HEK293 (cell line): ENCODE results near the gene NUB1.

Source experiments
- FEZF1 ChIP-seq: fragments of 450-650 bp; formaldehyde crosslinking; IDR thresholded peaks from 2 replicates; pipeline ENCODE4 v1.5.1; 2016; ENCODE audit warnings: missing biosample characterization, missing genetic modification characterization
- YY1 ChIP-seq: fragments of 450-650 bp; formaldehyde crosslinking; IDR thresholded peaks from 2 replicates; pipeline ENCODE4 v1.5.1; 2018; ENCODE audit warnings: missing biosample characterization, missing genetic modification characterization
- ZNF19 ChIP-seq: fragments of 450-650 bp; formaldehyde crosslinking; IDR thresholded peaks from 2 replicates; pipeline ENCODE4; 2016; ENCODE audit warnings: missing biosample characterization, missing genetic modification characterization, low read depth
- ZNF292 ChIP-seq: fragments of 450-650 bp; formaldehyde crosslinking; IDR thresholded peaks from 2 replicates; pipeline ENCODE4 v1.5.1; 2016; ENCODE audit warnings: low read depth, missing biosample characterization, missing genetic modification characterization, borderline replicate concordance
- ZNF350 ChIP-seq: fragments of 450-650 bp; formaldehyde crosslinking; IDR thresholded peaks from 2 replicates; pipeline ENCODE4 v1.5.0; 2017; ENCODE audit warnings: missing biosample characterization, mild to moderate bottlenecking, missing genetic modification characterization
- ZNF521 ChIP-seq: fragments of 450-650 bp; formaldehyde crosslinking; IDR thresholded peaks from 2 replicates; pipeline ENCODE4 v1.5.1; 2017; ENCODE audit warnings: missing biosample characterization, mild to moderate bottlenecking, missing genetic modification characterization
- TF ChIP-seq, protein P1 (sequence below): fragments of 450-650 bp; formaldehyde crosslinking; IDR thresholded peaks from 2 replicates; pipeline ENCODE4 v1.5.1; 2016; ENCODE audit warnings: missing biosample characterization, missing genetic modification characterization
- TF ChIP-seq, protein P2 (sequence below): fragments of 450-650 bp; formaldehyde crosslinking; IDR thresholded peaks from 2 replicates; pipeline ENCODE4 v1.5.1; 2016; ENCODE audit warnings: missing biosample characterization, missing genetic modification characterization
- TF ChIP-seq, protein P3 (sequence below): fragments of 450-650 bp; formaldehyde crosslinking; IDR thresholded peaks from 2 replicates; pipeline ENCODE4 v1.5.1; 2016; ENCODE audit warnings: missing biosample characterization, missing genetic modification characterization
- TF ChIP-seq, protein P4 (sequence below): fragments of 450-650 bp; formaldehyde crosslinking; IDR thresholded peaks from 2 replicates; pipeline ENCODE4 v1.5.1; 2016; ENCODE audit warnings: missing biosample characterization, missing genetic modification characterization
- TF ChIP-seq, protein P5 (sequence below): fragments of 450-650 bp; formaldehyde crosslinking; IDR thresholded peaks from 2 replicates; pipeline ENCODE4 v1.5.1; 2016; ENCODE audit warnings: missing biosample characterization, missing genetic modification characterization
- TF ChIP-seq, protein P6 (sequence below): fragments of 450-650 bp; formaldehyde crosslinking; IDR thresholded peaks from 2 replicates; pipeline ENCODE4 v1.5.1; 2016; ENCODE audit warnings: missing biosample characterization, missing genetic modification characterization, low read depth
- TF ChIP-seq, protein P7 (sequence below): fragments of 450-650 bp; formaldehyde crosslinking; optimal IDR thresholded peaks from 2 replicates; pipeline ENCODE3; 2016; ENCODE audit warnings: missing biosample characterization, mild to moderate bottlenecking, missing genetic modification characterization

DNA sequence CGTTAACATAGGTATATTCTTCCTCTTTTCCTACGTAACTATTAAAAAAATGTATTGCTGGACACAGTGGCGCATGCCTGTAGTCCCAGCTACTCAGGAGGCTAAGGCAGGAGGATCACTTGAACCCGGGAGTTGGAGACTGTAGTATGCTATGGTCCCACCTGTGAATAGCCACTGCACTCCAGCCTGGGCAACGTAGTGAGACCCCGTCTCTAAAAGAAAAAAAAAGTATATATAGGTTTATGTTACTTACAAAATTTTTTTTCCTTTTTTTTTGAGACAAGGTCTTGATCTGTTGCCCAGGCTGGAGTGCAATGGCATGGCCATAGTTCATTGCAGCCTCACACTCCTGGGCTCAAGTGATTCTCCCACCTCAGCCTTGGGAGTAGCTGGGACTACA lies 5.6 kb downstream of the NUB1 start:
- no peak for TF ChIP-seq ZNF292 (tag by site-specific recombination)
- no peak for TF ChIP-seq ZNF350 (tag by site-specific recombination)
- no peak for TF ChIP-seq ZNF19
- TF ChIP-seq, protein P1, sequence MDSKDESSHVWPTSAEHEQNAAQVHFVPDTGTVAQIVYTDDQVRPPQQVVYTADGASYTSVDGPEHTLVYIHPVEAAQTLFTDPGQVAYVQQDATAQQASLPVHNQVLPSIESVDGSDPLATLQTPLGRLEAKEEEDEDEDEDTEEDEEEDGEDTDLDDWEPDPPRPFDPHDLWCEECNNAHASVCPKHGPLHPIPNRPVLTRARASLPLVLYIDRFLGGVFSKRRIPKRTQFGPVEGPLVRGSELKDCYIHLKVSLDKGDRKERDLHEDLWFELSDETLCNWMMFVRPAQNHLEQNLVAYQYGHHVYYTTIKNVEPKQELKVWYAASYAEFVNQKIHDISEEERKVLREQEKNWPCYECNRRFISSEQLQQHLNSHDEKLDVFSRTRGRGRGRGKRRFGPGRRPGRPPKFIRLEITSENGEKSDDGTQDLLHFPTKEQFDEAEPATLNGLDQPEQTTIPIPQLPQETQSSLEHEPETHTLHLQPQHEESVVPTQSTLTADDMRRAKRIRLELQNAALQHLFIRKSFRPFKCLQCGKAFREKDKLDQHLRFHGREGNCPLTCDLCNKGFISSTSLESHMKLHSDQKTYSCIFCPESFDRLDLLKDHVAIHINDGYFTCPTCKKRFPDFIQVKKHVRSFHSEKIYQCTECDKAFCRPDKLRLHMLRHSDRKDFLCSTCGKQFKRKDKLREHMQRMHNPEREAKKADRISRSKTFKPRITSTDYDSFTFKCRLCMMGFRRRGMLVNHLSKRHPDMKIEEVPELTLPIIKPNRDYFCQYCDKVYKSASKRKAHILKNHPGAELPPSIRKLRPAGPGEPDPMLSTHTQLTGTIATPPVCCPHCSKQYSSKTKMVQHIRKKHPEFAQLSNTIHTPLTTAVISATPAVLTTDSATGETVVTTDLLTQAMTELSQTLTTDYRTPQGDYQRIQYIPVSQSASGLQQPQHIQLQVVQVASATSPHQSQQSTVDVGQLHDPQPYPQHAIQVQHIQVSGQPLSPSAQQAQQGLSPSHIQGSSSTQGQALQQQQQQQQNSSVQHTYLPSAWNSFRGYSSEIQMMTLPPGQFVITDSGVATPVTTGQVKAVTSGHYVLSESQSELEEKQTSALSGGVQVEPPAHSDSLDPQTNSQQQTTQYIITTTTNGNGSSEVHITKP (tag by site-specific recombination): no peak
- TF ChIP-seq, protein P2, sequence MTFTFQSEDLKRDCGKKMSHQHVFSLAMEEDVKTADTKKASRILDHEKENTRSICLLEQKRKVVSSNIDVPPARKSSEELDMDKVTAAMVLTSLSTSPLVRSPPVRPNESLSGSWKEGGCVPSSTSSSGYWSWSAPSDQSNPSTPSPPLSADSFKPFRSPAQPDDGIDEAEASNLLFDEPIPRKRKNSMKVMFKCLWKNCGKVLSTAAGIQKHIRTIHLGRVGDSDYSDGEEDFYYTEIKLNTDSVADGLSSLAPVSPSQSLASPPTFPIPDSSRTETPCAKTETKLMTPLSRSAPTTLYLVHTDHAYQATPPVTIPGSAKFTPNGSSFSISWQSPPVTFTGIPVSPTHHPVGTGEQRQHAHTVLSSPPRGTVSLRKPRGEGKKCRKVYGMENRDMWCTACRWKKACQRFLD (tag by site-specific recombination): no peak
- TF ChIP-seq YY1 (tag by site-specific recombination): no peak
- TF ChIP-seq, protein P3, sequence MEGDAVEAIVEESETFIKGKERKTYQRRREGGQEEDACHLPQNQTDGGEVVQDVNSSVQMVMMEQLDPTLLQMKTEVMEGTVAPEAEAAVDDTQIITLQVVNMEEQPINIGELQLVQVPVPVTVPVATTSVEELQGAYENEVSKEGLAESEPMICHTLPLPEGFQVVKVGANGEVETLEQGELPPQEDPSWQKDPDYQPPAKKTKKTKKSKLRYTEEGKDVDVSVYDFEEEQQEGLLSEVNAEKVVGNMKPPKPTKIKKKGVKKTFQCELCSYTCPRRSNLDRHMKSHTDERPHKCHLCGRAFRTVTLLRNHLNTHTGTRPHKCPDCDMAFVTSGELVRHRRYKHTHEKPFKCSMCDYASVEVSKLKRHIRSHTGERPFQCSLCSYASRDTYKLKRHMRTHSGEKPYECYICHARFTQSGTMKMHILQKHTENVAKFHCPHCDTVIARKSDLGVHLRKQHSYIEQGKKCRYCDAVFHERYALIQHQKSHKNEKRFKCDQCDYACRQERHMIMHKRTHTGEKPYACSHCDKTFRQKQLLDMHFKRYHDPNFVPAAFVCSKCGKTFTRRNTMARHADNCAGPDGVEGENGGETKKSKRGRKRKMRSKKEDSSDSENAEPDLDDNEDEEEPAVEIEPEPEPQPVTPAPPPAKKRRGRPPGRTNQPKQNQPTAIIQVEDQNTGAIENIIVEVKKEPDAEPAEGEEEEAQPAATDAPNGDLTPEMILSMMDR (tag by site-specific recombination): no peak
- TF ChIP-seq ZNF521 (tag by site-specific recombination): no peak
- TF ChIP-seq, protein P4, sequence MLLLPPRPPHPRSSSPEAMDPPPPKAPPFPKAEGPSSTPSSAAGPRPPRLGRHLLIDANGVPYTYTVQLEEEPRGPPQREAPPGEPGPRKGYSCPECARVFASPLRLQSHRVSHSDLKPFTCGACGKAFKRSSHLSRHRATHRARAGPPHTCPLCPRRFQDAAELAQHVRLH (tag by site-specific recombination): no peak
- TF ChIP-seq, protein P5, sequence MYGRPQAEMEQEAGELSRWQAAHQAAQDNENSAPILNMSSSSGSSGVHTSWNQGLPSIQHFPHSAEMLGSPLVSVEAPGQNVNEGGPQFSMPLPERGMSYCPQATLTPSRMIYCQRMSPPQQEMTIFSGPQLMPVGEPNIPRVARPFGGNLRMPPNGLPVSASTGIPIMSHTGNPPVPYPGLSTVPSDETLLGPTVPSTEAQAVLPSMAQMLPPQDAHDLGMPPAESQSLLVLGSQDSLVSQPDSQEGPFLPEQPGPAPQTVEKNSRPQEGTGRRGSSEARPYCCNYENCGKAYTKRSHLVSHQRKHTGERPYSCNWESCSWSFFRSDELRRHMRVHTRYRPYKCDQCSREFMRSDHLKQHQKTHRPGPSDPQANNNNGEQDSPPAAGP (tag by site-specific recombination): no peak
- TF ChIP-seq, protein P6, sequence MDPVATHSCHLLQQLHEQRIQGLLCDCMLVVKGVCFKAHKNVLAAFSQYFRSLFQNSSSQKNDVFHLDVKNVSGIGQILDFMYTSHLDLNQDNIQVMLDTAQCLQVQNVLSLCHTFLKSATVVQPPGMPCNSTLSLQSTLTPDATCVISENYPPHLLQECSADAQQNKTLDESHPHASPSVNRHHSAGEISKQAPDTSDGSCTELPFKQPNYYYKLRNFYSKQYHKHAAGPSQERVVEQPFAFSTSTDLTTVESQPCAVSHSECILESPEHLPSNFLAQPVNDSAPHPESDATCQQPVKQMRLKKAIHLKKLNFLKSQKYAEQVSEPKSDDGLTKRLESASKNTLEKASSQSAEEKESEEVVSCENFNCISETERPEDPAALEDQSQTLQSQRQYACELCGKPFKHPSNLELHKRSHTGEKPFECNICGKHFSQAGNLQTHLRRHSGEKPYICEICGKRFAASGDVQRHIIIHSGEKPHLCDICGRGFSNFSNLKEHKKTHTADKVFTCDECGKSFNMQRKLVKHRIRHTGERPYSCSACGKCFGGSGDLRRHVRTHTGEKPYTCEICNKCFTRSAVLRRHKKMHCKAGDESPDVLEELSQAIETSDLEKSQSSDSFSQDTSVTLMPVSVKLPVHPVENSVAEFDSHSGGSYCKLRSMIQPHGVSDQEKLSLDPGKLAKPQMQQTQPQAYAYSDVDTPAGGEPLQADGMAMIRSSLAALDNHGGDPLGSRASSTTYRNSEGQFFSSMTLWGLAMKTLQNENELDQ (tag by site-specific recombination): no peak
- TF ChIP-seq, protein P7, sequence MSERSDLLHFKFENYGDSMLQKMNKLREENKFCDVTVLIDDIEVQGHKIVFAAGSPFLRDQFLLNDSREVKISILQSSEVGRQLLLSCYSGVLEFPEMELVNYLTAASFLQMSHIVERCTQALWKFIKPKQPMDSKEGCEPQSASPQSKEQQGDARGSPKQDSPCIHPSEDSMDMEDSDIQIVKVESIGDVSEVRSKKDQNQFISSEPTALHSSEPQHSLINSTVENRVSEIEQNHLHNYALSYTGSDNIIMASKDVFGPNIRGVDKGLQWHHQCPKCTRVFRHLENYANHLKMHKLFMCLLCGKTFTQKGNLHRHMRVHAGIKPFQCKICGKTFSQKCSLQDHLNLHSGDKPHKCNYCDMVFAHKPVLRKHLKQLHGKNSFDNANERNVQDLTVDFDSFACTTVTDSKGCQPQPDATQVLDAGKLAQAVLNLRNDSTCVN (tag by site-specific recombination): no peak
- TF ChIP-seq FEZF1 (tag by site-specific recombination): no peak
